ENCODE data around the gene RFX1. TPM values are rescaled to one million over a fixed set of nuclear protein-coding genes. Genes with fewer than 3 reads are reported as not detected.

Gene RFX1
- total RNA-seq, 1 donor from 2014 or later = 16.1 TPM

- intact Hi-C loops (cut with DNase I) = no loop called here
- ATAC-seq = no peak
- no peak for DNase-seq (ENCODE audit: low spot score)
Observed at GRCh38 chr19:14000691-14001375, 5.3 kb downstream of the RFX1 start.

GRCh38 chr19:13999085-13999484, 7.0 kb downstream of the RFX1 start:
- DNase-seq (ENCODE audit: low spot score) (no peak), ATAC-seq (no peak)
- intact Hi-C loops (cut with DNase I) = no loop called here

DNA sequence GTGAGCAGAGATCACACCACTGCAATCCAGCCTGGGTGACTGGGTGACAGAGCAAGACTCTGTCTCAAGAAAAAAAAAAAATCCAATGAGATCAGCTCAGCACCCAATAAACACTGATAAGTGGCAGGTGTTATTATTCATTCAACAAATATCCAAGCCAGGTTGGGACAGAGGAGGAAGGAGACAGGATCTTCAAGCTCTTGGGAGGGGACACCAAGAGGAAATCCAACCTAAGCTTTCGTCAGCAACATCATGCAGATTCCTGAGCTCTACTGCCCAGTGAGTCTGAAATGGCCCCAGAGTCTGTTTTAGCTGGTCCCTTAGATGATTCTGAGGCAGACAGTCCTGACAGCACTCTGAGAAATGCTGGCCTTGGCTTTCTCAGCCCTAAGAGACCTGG, 7.7 kb downstream of the RFX1 start:
- intact Hi-C loops (cut with DNase I) = no loop called here
- ATAC-seq (no peak), DNase-seq (ENCODE audit: low spot score) (no peak)

GRCh38 chr19:13997631-13997962, 8.5 kb downstream of the RFX1 start:
- no peak for ATAC-seq
- DNase-seq (ENCODE audit: low spot score) = no peak
- intact Hi-C loops (cut with DNase I) = no loop called here

DNA sequence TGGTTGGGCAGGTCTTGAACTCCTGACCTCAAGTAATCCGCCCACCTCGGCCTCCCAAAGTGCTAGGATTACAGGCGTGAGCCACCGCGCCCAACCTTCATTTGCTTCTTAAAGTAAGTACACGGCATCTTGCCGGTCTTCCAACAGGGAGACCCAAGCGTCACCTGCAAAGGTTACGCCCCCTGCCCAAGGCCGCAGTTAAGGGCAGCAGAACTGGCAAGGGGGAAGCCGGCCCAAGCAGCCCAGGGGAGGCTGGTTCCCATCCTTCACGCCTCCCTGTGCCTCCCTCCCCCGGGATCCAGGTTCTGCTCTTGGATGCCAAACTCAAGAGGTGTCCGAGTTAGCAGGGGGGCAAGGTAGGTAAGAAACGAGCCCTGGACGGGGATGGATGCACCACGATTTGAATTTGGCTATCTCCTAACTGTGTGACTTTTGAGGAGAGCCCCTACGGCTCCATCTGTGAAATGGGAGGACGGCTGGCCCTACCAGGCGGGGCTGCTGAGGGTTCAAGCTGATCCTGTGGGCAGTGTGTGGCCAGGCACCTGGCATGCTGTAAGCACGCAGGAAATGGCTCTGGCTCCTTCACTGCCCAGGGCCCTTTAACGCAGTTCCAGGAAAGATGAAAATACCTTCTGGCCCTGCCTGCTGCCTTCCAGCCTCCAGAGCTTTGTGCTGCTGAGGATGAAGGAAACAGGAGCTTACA, 9.0 kb downstream of the RFX1 start:
- intact Hi-C loops (cut with DNase I) = no loop called here
- ATAC-seq = no peak
- no peak for DNase-seq (ENCODE audit: low spot score)

DNA sequence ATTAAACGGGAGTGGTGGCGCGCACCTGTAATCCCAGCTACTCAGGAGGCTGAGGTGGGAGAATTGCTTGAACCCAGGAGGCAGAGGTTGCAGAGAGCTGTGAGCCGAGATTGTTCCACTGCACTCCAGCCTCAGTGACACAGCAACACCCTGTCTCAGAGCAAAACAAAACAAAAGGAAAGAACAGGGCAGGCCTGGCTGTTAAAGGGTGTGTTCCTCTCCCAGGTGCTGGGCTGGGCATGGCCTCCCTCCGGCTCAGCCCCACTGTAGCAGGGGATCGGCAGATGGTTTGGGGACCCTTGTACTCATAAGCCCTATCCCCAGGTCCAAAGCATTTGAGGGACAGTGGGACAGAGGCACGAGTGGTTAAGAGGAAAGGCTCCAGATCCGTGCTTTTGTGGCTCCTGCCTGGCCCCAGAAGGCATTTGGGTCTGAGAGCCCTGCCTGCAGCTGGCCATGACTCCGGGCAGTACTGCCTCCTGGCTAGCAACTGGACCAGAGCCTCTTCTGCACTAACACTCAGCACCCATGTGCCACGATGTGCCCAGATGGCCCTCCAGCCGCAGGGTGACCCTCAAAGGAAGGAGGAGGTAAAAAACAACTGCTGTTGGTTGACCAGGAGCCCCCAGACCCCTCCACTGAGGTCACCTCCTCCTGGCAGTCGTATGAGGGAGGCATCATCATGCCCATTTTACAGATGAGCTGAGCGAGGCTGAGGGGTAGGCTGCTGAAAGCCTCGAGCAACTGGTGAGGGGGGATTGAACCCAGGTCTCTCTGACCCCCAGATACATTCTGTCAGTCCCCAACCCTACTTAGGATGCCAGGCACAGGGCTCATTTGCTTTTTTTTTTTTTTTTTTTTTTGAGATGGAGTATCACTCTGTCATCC, 10.0 kb downstream of the RFX1 start:
- intact Hi-C loops (cut with DNase I) = no loop called here
- no peak for DNase-seq (ENCODE audit: low spot score)
- no peak for ATAC-seq

GRCh38 chr19:13995017-13995728, 10.9 kb downstream of the RFX1 start:
- ATAC-seq (peak; percentile 61), DNase-seq (ENCODE audit: low spot score) (no peak)
- intact Hi-C loops (cut with DNase I) = no loop called here

GRCh38 chr19:13993590-13994300, 12.4 kb downstream of the RFX1 start:
- intact Hi-C loops (cut with DNase I) = no loop called here
- DNase-seq (ENCODE audit: low spot score) (no peak), ATAC-seq (no peak)

DNA sequence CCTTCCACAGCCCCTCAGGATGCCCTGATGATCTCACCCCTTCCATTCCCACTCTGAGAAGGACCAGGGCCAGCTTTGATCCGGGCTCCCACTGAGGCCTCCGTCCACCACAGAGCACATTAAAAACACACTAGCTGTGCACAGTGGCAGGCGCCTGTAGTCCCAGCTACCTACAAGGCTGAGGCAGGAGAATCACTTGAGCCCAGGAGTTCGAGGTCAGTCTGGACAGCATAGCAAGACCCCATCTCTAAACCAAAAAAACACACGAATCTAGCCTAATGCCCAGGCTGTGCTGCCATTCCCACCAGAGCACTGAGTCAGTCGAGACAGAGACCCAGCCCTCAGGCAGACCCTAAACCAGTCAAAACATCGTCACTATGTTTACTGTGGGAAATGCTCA, 14.1 kb downstream of the RFX1 start:
- intact Hi-C loops (cut with DNase I) = no loop called here
- ATAC-seq (no peak), DNase-seq (ENCODE audit: low spot score) (no peak)

- intact Hi-C loops (cut with DNase I) = no loop called here
Observed at GRCh38 chr19:13990085-13990484, 16.0 kb downstream of the RFX1 start.

GRCh38 chr19:13989487-13989886, 16.6 kb downstream of the RFX1 start:
- intact Hi-C loops (cut with DNase I) = no loop called here
- ATAC-seq = no peak
- DNase-seq (ENCODE audit: low spot score) = no peak

More at GRCh38 chr19:13990085-13990484, 16.0 kb downstream of the RFX1 start:
- ATAC-seq (no peak), DNase-seq (ENCODE audit: low spot score) (no peak)

DNA sequence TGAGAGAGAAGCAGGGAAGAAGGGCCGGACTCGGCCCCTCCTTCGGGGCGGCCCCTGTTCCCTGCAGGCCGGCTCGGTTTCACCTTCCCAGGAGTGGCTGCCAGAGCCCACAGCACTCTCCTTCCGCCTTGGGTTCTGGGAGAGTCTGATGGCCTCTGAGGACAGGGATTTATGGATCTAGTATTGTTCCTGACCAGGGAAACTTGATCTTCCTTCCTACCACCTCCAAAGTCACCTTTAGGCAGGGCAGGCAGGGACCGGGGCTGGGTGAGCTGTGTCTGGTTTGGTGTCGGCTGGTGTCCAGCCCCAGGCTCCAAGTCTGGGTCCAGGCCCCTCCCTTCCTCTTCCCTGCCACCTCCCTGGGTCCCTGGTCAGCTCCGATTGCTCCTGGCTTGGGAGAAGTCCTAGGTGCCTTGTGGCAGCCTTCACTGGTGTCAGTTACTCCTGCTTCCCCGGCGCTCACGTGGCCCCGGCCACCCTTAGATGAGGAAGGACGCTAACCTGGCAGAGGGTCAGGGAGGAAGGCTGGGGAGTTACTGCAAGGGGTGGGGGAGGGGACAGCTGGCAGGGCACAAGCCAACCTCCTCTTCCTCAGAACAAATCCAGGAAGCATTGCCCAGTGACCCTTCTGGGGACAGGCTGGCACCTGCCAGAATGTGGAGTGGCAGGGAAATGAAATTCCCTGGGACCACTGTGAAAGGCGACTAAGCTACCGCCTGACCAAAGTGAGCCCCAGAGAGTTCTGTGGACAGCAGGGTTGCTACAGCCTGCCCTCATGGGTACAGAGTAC, 18.8 kb downstream of the RFX1 start:
- DNase-seq (ENCODE audit: low spot score) = no peak
- ATAC-seq = peak; percentile 38
- intact Hi-C loops (cut with DNase I) = no loop called here

- peak; percentile 83 for ATAC-seq
- intact Hi-C loops (cut with DNase I) = no loop called here
- peak; percentile 88 for DNase-seq (ENCODE audit: low spot score)
Observed at GRCh38 chr19:13986348-13986904, 19.7 kb downstream of the RFX1 start.

DNA sequence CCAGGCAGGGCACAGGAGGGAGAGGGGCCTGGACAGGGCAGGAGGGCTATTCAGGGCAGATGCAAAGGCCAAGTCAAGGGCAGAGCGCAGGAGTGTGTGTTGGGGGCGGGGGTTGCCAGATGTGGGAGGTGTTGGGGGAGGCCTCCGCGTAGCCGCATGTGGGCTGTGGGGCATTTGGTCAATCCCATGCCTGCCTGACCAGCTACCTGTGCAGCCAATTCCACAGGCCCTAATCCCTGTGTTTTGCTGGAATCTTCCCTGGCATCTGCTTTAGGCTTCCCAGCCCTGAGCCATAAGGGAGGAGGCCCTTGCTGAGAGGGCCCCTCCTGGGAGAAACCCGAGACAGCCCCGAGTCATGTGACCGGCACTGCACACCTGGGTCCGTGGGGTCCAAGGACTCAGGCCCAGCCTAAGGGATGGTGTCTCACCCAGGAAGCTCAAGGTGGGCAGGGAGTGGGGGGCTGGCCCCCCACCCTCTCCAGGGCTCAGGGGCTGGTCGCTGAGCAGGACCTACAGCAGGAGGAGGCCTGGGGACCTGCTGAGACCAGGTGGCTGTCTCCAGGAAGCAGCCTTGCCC, 20.3 kb downstream of the RFX1 start:
- DNase-seq (ENCODE audit: low spot score) = no peak
- peak; percentile 14 for ATAC-seq
- intact Hi-C loops (cut with DNase I) = no loop called here

GRCh38 chr19:13984875-13985741, 21.0 kb downstream of the RFX1 start:
- intact Hi-C loops (cut with DNase I) = no loop called here
- no peak for DNase-seq (ENCODE audit: low spot score)
- no peak for ATAC-seq

- DNase-seq (ENCODE audit: low spot score) (no peak), ATAC-seq (no peak)
- intact Hi-C loops (cut with DNase I) = no loop called here
Observed at GRCh38 chr19:13984186-13984585, 21.9 kb downstream of the RFX1 start.
